ENCODE results near the gene AMDHD1. TPM values are rescaled to one million over a fixed set of nuclear protein-coding genes. Genes with fewer than 3 reads are reported as not detected.

AMDHD1 gene
- total RNA-seq, 3 donors from 2014 or later: 0.95 to 1.5 (median 0.99) TPM

GRCh38 chr12:95976416-95976832 lies 33.3 kb downstream of the AMDHD1 start:
- no peak overlapping the region for H3K4me3 Mint-ChIP-seq
- DNase-seq: no peak
- no peak for ATAC-seq
- H3K36me3 Mint-ChIP-seq (ENCODE audit: insufficient read depth): no peaks in the 10 kb centered on the region
- H3K27me3 Mint-ChIP-seq (ENCODE audit: low read depth): no peaks in the 10 kb centered on the region
- no peaks in the 10 kb centered on the region for H3K4me1 Mint-ChIP-seq (ENCODE audit: low read depth)
- no peaks in the 10 kb centered on the region for H3K9me3 Mint-ChIP-seq

- H3K36me3 Mint-ChIP-seq (ENCODE audit: insufficient read depth): no peaks in the 10 kb centered on the region
These were observed 34.7 kb downstream of the AMDHD1 start for GRCh38 chr12:95977764-95978305.

GRCh38 chr12:95978351-95978750 lies 35.2 kb downstream of the AMDHD1 start:
- no peaks in the 10 kb centered on the region for H3K9me3 Mint-ChIP-seq
- ATAC-seq (no peak), DNase-seq (no peak)
- no peaks in the 10 kb centered on the region for H3K4me1 Mint-ChIP-seq (ENCODE audit: low read depth)
- no peak overlapping the region for H3K4me3 Mint-ChIP-seq
- no peaks in the 10 kb centered on the region for H3K36me3 Mint-ChIP-seq (ENCODE audit: insufficient read depth)
- H3K27me3 Mint-ChIP-seq (ENCODE audit: low read depth): no peaks in the 10 kb centered on the region

More at GRCh38 chr12:95977764-95978305, 34.7 kb downstream of the AMDHD1 start:
- no peaks in the 10 kb centered on the region for H3K4me1 Mint-ChIP-seq (ENCODE audit: low read depth)
- no peaks in the 10 kb centered on the region for H3K27me3 Mint-ChIP-seq (ENCODE audit: low read depth)
- no peaks in the 10 kb centered on the region for H3K9me3 Mint-ChIP-seq
- DNase-seq (no peak), ATAC-seq (no peak)
- H3K4me3 Mint-ChIP-seq: no peak overlapping the region

- DNase-seq (no peak), ATAC-seq (no peak)
- Mint-ChIP-seq H3K4me3 (no peak overlapping the region), H3K4me1 (ENCODE audit: low read depth) (no peaks in the 10 kb centered on the region), H3K36me3 (ENCODE audit: insufficient read depth) (no peaks in the 10 kb centered on the region), H3K9me3 (no peaks in the 10 kb centered on the region), H3K27me3 (ENCODE audit: low read depth) (no peaks in the 10 kb centered on the region)
These were observed 35.6 kb downstream of the AMDHD1 start for GRCh38 chr12:95978774-95979173.

- ATAC-seq: no peak
- H3K4me3 Mint-ChIP-seq: no peak overlapping the region
- DNase-seq: no peak
- no peaks in the 10 kb centered on the region for H3K27me3 Mint-ChIP-seq (ENCODE audit: low read depth)
- H3K36me3 Mint-ChIP-seq (ENCODE audit: insufficient read depth): no peaks in the 10 kb centered on the region
- H3K4me1 Mint-ChIP-seq (ENCODE audit: low read depth): no peaks in the 10 kb centered on the region
- no peaks in the 10 kb centered on the region for H3K9me3 Mint-ChIP-seq
These were observed 37.3 kb downstream of the AMDHD1 start for GRCh38 chr12:95980437-95980836.

- no peak for ATAC-seq
- H3K9me3 Mint-ChIP-seq: no peaks in the 10 kb centered on the region
These were observed 39.5 kb downstream of the AMDHD1 start for GRCh38 chr12:95982602-95983001.

GRCh38 chr12:95984682-95985081 lies 41.6 kb downstream of the AMDHD1 start:
- Mint-ChIP-seq H3K9me3 (no peaks in the 10 kb centered on the region), H3K36me3 (ENCODE audit: insufficient read depth) (no peaks in the 10 kb centered on the region), H3K27me3 (ENCODE audit: low read depth) (no peaks in the 10 kb centered on the region), H3K4me3 (no peak overlapping the region), H3K4me1 (ENCODE audit: low read depth) (no peaks in the 10 kb centered on the region)
- ATAC-seq (no peak), DNase-seq (no peak)

More at GRCh38 chr12:95982602-95983001, 39.5 kb downstream of the AMDHD1 start:
- H3K4me1 Mint-ChIP-seq (ENCODE audit: low read depth): no peaks in the 10 kb centered on the region
- no peaks in the 10 kb centered on the region for H3K36me3 Mint-ChIP-seq (ENCODE audit: insufficient read depth)
- DNase-seq: no peak
- H3K27me3 Mint-ChIP-seq (ENCODE audit: low read depth): no peaks in the 10 kb centered on the region
- no peak overlapping the region for H3K4me3 Mint-ChIP-seq

- DNase-seq: no peak
- Mint-ChIP-seq H3K27me3 (ENCODE audit: low read depth) (no peaks in the 10 kb centered on the region), H3K36me3 (ENCODE audit: insufficient read depth) (no peaks in the 10 kb centered on the region), H3K4me1 (ENCODE audit: low read depth) (no peaks in the 10 kb centered on the region), H3K4me3 (no peak overlapping the region), H3K9me3 (no peaks in the 10 kb centered on the region)
- no peak for ATAC-seq
These were observed 43.8 kb downstream of the AMDHD1 start for GRCh38 chr12:95986635-95987570.

- Mint-ChIP-seq H3K36me3 (ENCODE audit: insufficient read depth) (no peaks in the 10 kb centered on the region), H3K9me3 (no peaks in the 10 kb centered on the region), H3K4me1 (ENCODE audit: low read depth) (no peaks in the 10 kb centered on the region), H3K27me3 (ENCODE audit: low read depth) (no peaks in the 10 kb centered on the region), H3K4me3 (no peak overlapping the region)
- no peak for ATAC-seq
- DNase-seq: no peak
These were observed 45.6 kb downstream of the AMDHD1 start for GRCh38 chr12:95988506-95989275.

GRCh38 chr12:95989504-95990123 lies 46.5 kb downstream of the AMDHD1 start:
- peaks cover 3% of the 10 kb centered on the region for H3K36me3 Mint-ChIP-seq (ENCODE audit: insufficient read depth)
- ATAC-seq: no peak
- no peaks in the 10 kb centered on the region for H3K27me3 Mint-ChIP-seq (ENCODE audit: low read depth)

GRCh38 chr12:95990136-95990535 lies 47.0 kb downstream of the AMDHD1 start:
- H3K4me1 Mint-ChIP-seq (ENCODE audit: low read depth): no peaks in the 10 kb centered on the region
- DNase-seq: no peak

More at GRCh38 chr12:95989504-95990123, 46.5 kb downstream of the AMDHD1 start:
- Mint-ChIP-seq H3K4me3 (no peak overlapping the region), H3K9me3 (no peaks in the 10 kb centered on the region), H3K4me1 (ENCODE audit: low read depth) (no peaks in the 10 kb centered on the region)
- no peak for DNase-seq

GRCh38 chr12:95993907-95994306 lies 50.8 kb downstream of the AMDHD1 start:
- ATAC-seq (no peak), DNase-seq (no peak)
- peaks cover 4% of the 10 kb centered on the region for H3K4me1 Mint-ChIP-seq (ENCODE audit: low read depth)
- H3K4me3 Mint-ChIP-seq: no peak overlapping the region
- H3K36me3 Mint-ChIP-seq (ENCODE audit: insufficient read depth): peaks cover 10% of the 10 kb centered on the region
- no peaks in the 10 kb centered on the region for H3K27me3 Mint-ChIP-seq (ENCODE audit: low read depth)
- H3K9me3 Mint-ChIP-seq: no peaks in the 10 kb centered on the region

More at GRCh38 chr12:95990136-95990535, 47.0 kb downstream of the AMDHD1 start:
- peaks cover 6% of the 10 kb centered on the region for H3K36me3 Mint-ChIP-seq (ENCODE audit: insufficient read depth)
- H3K27me3 Mint-ChIP-seq (ENCODE audit: low read depth): no peaks in the 10 kb centered on the region
- ATAC-seq: no peak
- no peaks in the 10 kb centered on the region for H3K9me3 Mint-ChIP-seq
- no peak overlapping the region for H3K4me3 Mint-ChIP-seq

- ATAC-seq (no peak), DNase-seq (no peak)
- Mint-ChIP-seq H3K4me1 (ENCODE audit: low read depth) (peaks cover 4% of the 10 kb centered on the region), H3K9me3 (no peaks in the 10 kb centered on the region), H3K4me3 (no peak overlapping the region), H3K27me3 (ENCODE audit: low read depth) (no peaks in the 10 kb centered on the region), H3K36me3 (ENCODE audit: insufficient read depth) (peaks cover 10% of the 10 kb centered on the region)
These were observed 51.3 kb downstream of the AMDHD1 start for GRCh38 chr12:95994476-95994875.

Data from activated T-cell treated with anti-CD3 and anti-CD28 coated beads, Interleukin-2, amount 50 U/mL, for 4 hours (primary cell).